H1 (cell line): ENCODE data around the gene BOK. TPM values are rescaled to one million over a fixed set of nuclear protein-coding genes. Genes with fewer than 3 reads are reported as not detected.

Experiments used
- GTF2F1 ChIP-seq: IDR thresholded peaks from 2 replicates; pipeline ENCODE4 v1.6.1; 2012; ENCODE audit warnings: low read depth, low read length, improper control_type of control experiment, borderline replicate concordance
- PHF8 ChIP-seq: fragments of 200-600 bp; sonication (generic); conservative IDR thresholded peaks from 2 replicates; pipeline ENCODE4 v1.7.1; 2012; ENCODE audit warnings: low read depth, mild to moderate bottlenecking, inconsistent platforms, low read length, moderate library complexity
- POLR2AphosphoS5 ChIP-seq: IDR thresholded peaks from 2 replicates; pipeline ENCODE4 v1.6.1; 2011; ENCODE audit warnings: low read depth, low read length
- RAD21 ChIP-seq, 2 experiments: IDR thresholded peaks in 1 of 2; conservative IDR thresholded peaks in 1 of 2; 2 replicates each; pipeline ENCODE4 v1.6.1; 2011; ENCODE audit warnings: low read depth in 2 of 2, low read length in 2 of 2, improper control_type of control experiment in 1 of 2, inconsistent platforms in 1 of 2, mild to moderate bottlenecking in 1 of 2, moderate library complexity in 1 of 2
- RBBP5 ChIP-seq: IDR thresholded peaks from 2 replicates; pipeline ENCODE4 v1.7.1; 2012; ENCODE audit warnings: low read depth, mild to moderate bottlenecking, inconsistent platforms, low read length, moderate library complexity, borderline replicate concordance
- SIRT6 ChIP-seq: IDR thresholded peaks from one replicate; pipeline ENCODE4 v1.7.1; 2012; ENCODE audit warnings: low read length, inconsistent platforms
- SIX5 ChIP-seq: IDR thresholded peaks from 2 replicates; pipeline ENCODE4 v1.6.1; 2011; ENCODE audit warnings: mild to moderate bottlenecking, low read depth, low read length
- TEAD4 ChIP-seq: IDR thresholded peaks from 2 replicates; pipeline ENCODE4 v1.6.1; 2012; ENCODE audit warnings: low read depth, low read length, inconsistent platforms, mixed read lengths
- polyA plus RNA-seq, 7 experiments: library from polyadenylated mRNA; depleted of rRNA in 3 of 7; stranded (reverse) in 5 of 7; unstranded in 2 of 7; fragments of >200 nt in 5 of 7; fragments of 200-250 nt in 2 of 7; gene quantifications; 1 replicate in 5 of 7; 2 replicates in 1 of 7; 4 replicates in 1 of 7; pipeline versions ENCODE4 v1.2.1 to v1.2.3, GENCODE V29; 2011 to 2013; ENCODE audit warnings: missing spikeins in 2 of 7, mixed read lengths in 2 of 7
- total RNA-seq: library from RNA; stranded (reverse); fragmentation: NEBNext Ultra II Directional; extraction: Animal tissue kit (Norgen Biotek cat#: 25700); gene quantifications from 2 replicates; pipeline ENCODE4 v1.2.1, GENCODE V29; 2021
- TF ChIP-seq, protein P1 (sequence below): fragments of 300-600 bp; sonication (generic); IDR thresholded peaks from 2 replicates; pipeline ENCODE4 v1.7.1; 2012; ENCODE audit warnings: low read length, moderate library complexity, mild to moderate bottlenecking, inconsistent platforms; ENCODE audit not compliant: insufficient replicate concordance
- TF ChIP-seq, protein P2 (sequence below): IDR thresholded peaks from 2 replicates; pipeline ENCODE4 v1.6.1; 2011; ENCODE audit warnings: low read depth, mild to moderate bottlenecking, low read length; ENCODE audit not compliant: insufficient read depth

Gene BOK
- total and polyA plus RNA-seq, 2 of the 8 experiments (the other 6 are each of a cell fraction or from before 2014, with no cell fraction given): 33.7 to 37.6 TPM

DNA sequence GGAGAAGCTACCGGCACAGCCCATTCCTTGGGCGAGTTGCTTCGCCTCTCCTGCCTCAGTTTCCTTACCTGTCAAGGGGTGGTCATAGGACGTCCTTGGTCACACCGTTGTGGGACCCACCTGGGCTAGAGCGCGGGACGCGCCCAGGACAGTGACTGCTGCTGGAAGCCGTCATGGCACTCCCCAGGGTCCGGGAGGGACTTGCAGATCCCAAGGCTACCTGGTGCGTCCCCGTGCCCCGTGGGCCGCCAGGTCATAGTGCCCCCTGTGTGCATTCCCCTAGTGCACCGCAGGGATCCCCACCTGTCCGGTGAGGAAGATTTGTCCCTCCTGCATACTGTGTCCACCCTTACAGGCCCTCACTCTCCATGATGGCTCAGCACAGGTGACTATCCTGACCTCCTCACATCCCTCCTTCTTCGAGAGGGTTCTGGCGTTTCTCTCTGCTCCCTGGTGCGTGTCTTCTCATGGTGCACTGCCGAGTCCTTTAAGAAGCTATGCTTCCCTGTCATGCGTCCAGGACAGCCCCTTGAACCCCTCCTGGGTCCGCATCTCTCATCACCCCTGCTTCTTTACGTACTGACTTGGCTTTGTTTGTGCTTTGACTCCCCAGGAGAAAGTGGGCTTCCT is 49.3 kb upstream of the BOK start (continued):
- TF ChIP-seq, protein P1, sequence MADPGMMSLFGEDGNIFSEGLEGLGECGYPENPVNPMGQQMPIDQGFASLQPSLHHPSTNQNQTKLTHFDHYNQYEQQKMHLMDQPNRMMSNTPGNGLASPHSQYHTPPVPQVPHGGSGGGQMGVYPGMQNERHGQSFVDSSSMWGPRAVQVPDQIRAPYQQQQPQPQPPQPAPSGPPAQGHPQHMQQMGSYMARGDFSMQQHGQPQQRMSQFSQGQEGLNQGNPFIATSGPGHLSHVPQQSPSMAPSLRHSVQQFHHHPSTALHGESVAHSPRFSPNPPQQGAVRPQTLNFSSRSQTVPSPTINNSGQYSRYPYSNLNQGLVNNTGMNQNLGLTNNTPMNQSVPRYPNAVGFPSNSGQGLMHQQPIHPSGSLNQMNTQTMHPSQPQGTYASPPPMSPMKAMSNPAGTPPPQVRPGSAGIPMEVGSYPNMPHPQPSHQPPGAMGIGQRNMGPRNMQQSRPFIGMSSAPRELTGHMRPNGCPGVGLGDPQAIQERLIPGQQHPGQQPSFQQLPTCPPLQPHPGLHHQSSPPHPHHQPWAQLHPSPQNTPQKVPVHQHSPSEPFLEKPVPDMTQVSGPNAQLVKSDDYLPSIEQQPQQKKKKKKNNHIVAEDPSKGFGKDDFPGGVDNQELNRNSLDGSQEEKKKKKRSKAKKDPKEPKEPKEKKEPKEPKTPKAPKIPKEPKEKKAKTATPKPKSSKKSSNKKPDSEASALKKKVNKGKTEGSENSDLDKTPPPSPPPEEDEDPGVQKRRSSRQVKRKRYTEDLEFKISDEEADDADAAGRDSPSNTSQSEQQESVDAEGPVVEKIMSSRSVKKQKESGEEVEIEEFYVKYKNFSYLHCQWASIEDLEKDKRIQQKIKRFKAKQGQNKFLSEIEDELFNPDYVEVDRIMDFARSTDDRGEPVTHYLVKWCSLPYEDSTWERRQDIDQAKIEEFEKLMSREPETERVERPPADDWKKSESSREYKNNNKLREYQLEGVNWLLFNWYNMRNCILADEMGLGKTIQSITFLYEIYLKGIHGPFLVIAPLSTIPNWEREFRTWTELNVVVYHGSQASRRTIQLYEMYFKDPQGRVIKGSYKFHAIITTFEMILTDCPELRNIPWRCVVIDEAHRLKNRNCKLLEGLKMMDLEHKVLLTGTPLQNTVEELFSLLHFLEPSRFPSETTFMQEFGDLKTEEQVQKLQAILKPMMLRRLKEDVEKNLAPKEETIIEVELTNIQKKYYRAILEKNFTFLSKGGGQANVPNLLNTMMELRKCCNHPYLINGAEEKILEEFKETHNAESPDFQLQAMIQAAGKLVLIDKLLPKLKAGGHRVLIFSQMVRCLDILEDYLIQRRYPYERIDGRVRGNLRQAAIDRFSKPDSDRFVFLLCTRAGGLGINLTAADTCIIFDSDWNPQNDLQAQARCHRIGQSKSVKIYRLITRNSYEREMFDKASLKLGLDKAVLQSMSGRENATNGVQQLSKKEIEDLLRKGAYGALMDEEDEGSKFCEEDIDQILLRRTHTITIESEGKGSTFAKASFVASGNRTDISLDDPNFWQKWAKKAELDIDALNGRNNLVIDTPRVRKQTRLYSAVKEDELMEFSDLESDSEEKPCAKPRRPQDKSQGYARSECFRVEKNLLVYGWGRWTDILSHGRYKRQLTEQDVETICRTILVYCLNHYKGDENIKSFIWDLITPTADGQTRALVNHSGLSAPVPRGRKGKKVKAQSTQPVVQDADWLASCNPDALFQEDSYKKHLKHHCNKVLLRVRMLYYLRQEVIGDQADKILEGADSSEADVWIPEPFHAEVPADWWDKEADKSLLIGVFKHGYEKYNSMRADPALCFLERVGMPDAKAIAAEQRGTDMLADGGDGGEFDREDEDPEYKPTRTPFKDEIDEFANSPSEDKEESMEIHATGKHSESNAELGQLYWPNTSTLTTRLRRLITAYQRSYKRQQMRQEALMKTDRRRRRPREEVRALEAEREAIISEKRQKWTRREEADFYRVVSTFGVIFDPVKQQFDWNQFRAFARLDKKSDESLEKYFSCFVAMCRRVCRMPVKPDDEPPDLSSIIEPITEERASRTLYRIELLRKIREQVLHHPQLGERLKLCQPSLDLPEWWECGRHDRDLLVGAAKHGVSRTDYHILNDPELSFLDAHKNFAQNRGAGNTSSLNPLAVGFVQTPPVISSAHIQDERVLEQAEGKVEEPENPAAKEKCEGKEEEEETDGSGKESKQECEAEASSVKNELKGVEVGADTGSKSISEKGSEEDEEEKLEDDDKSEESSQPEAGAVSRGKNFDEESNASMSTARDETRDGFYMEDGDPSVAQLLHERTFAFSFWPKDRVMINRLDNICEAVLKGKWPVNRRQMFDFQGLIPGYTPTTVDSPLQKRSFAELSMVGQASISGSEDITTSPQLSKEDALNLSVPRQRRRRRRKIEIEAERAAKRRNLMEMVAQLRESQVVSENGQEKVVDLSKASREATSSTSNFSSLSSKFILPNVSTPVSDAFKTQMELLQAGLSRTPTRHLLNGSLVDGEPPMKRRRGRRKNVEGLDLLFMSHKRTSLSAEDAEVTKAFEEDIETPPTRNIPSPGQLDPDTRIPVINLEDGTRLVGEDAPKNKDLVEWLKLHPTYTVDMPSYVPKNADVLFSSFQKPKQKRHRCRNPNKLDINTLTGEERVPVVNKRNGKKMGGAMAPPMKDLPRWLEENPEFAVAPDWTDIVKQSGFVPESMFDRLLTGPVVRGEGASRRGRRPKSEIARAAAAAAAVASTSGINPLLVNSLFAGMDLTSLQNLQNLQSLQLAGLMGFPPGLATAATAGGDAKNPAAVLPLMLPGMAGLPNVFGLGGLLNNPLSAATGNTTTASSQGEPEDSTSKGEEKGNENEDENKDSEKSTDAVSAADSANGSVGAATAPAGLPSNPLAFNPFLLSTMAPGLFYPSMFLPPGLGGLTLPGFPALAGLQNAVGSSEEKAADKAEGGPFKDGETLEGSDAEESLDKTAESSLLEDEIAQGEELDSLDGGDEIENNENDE: no peak
- TF ChIP-seq, protein P2, sequence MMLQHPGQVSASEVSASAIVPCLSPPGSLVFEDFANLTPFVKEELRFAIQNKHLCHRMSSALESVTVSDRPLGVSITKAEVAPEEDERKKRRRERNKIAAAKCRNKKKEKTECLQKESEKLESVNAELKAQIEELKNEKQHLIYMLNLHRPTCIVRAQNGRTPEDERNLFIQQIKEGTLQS: no peak
- no peak for TF ChIP-seq RAD21 (IDR thresholded peaks at IDR 0.05 in 1 of 2, conservative IDR thresholded peaks at IDR 0.05 in 1 of 2; ENCODE audit: low read depth in 2 of 2, low read length in 2 of 2)
- no peak for TF ChIP-seq RBBP5
- 0 out of 2 replicates have a peak, but pooled peaks have one; percentile 9 for TF ChIP-seq PHF8
- TF ChIP-seq TEAD4: peak; percentile 12; the same call in 1 of the 2 replicates
- TF ChIP-seq SIRT6: no peak
- no peak for TF ChIP-seq GTF2F1
- no peak for TF ChIP-seq SIX5
- TF ChIP-seq POLR2AphosphoS5: peak; percentile 5; the same call in 1 of the 2 replicates
